HEK293 (cell line): ENCODE data around the gene CES1.

Experiments
- GLIS1 ChIP-seq: fragments of 450-650 bp; formaldehyde crosslinking; IDR thresholded peaks from 2 replicates; pipeline ENCODE4 v1.5.1; 2016; ENCODE audit warnings: missing biosample characterization, missing genetic modification characterization
- ZBTB20 ChIP-seq: fragments of 450-650 bp; formaldehyde crosslinking; IDR thresholded peaks from 2 replicates; pipeline ENCODE4 v1.5.1; 2016; ENCODE audit warnings: missing biosample characterization, missing genetic modification characterization
- ZNF133 ChIP-seq: fragments of 450-650 bp; formaldehyde crosslinking; IDR thresholded peaks from 2 replicates; pipeline ENCODE4 v1.5.1; 2016; ENCODE audit warnings: missing biosample characterization, missing genetic modification characterization
- ZNF175 ChIP-seq: fragments of 450-650 bp; formaldehyde crosslinking; IDR thresholded peaks from 2 replicates; pipeline ENCODE4 v1.5.1; 2016; ENCODE audit warnings: missing biosample characterization, missing genetic modification characterization
- ZNF302 ChIP-seq: fragments of 450-650 bp; formaldehyde crosslinking; IDR thresholded peaks from 2 replicates; pipeline ENCODE4 v1.5.1; 2016; ENCODE audit warnings: missing biosample characterization, missing genetic modification characterization, low read depth
- ZNF660 ChIP-seq: fragments of 450-650 bp; IDR thresholded peaks from 2 replicates; pipeline ENCODE4 v1.5.1; 2018; ENCODE audit warnings: missing biosample characterization, mild to moderate bottlenecking, missing genetic modification characterization
- ZXDB ChIP-seq: fragments of 450-650 bp; formaldehyde crosslinking; IDR thresholded peaks from 2 replicates; pipeline ENCODE4 v1.5.1; 2016; ENCODE audit warnings: missing biosample characterization, missing genetic modification characterization
- TF ChIP-seq, protein P1 (sequence below): fragments of 450-650 bp; formaldehyde crosslinking; IDR thresholded peaks from 2 replicates; pipeline ENCODE4 v1.5.1; 2016; ENCODE audit warnings: missing biosample characterization, missing genetic modification characterization

GRCh38 chr16:55810451-55810961 is 22.4 kb downstream of the CES1 start:
- TF ChIP-seq ZNF302 (tag by site-specific recombination) (no peak), ZBTB20 (no peak), GLIS1 (tag by site-specific recombination) (no peak), ZXDB (tag by site-specific recombination) (no peak), ZNF660 (no peak), ZNF133 (tag by site-specific recombination) (no peak), ZNF175 (tag by site-specific recombination) (no peak)
- TF ChIP-seq, protein P1, sequence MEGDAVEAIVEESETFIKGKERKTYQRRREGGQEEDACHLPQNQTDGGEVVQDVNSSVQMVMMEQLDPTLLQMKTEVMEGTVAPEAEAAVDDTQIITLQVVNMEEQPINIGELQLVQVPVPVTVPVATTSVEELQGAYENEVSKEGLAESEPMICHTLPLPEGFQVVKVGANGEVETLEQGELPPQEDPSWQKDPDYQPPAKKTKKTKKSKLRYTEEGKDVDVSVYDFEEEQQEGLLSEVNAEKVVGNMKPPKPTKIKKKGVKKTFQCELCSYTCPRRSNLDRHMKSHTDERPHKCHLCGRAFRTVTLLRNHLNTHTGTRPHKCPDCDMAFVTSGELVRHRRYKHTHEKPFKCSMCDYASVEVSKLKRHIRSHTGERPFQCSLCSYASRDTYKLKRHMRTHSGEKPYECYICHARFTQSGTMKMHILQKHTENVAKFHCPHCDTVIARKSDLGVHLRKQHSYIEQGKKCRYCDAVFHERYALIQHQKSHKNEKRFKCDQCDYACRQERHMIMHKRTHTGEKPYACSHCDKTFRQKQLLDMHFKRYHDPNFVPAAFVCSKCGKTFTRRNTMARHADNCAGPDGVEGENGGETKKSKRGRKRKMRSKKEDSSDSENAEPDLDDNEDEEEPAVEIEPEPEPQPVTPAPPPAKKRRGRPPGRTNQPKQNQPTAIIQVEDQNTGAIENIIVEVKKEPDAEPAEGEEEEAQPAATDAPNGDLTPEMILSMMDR (tag by site-specific recombination): no peak
